H1 (cell line): ENCODE results near the gene MACF1. TPM values are rescaled to one million over a fixed set of nuclear protein-coding genes. Genes with fewer than 3 reads are reported as not detected.

ENCODE experiments used
- CTCF ChIA-PET: fragments of 300-600 bp; sonication (Branson Sonifier 250); formaldehyde crosslinking; loops from one replicate; lab custom pipeline; 2021; ENCODE audit not compliant: partially characterized antibody; lab: Charles Lee
- POLR2A ChIA-PET: fragments of 300-600 bp; sonication (Branson Sonifier 250); formaldehyde crosslinking; loops from one replicate; lab custom pipeline; 2021; ENCODE audit warnings: inconsistent platforms; ENCODE audit not compliant: partially characterized antibody; lab: Charles Lee
- DNase-seq, 2 experiments: peaks; one replicate each; pipeline versions ENCODE4 v3.0.0 to v3.0.0-alpha.2; 2010 to 2022; ENCODE audit warnings: low spot score in 2 of 2, low read depth in 1 of 2, mixed read lengths in 1 of 2
- FAIRE-seq: peaks from 2 replicates; lab custom pipeline; 2011; peaks lifted over from hg19 to GRCh38; lab: Jason Lieb, UNC
- H2AFZ ChIP-seq: 2 replicates; pipeline ENCODE4 v1.8.1; 2012; ENCODE audit warnings: low read length, inconsistent platforms
- H2AK5ac ChIP-seq: 2 replicates; pipeline ENCODE4 v1.6.1; 2013; ENCODE audit warnings: low read depth, low read length
- H2BK120ac ChIP-seq: replicated peaks from 2 replicates; pipeline ENCODE3; 2013; ENCODE audit warnings: low read depth, low read length, inconsistent platforms
- H2BK12ac ChIP-seq: 2 replicates; pipeline ENCODE4 v1.6.1; 2013; ENCODE audit warnings: low read depth, low read length
- H2BK15ac ChIP-seq: 2 replicates; pipeline ENCODE4 v1.6.1; 2013; ENCODE audit warnings: low read length
- H2BK20ac ChIP-seq: 2 replicates; pipeline ENCODE4 v1.6.1; 2013; ENCODE audit warnings: low read length
- H2BK5ac ChIP-seq: 2 replicates; pipeline ENCODE4 v1.6.1; 2013; ENCODE audit warnings: low read depth, low read length
- H3K14ac ChIP-seq: 2 replicates; pipeline ENCODE4 v1.6.1; 2013; ENCODE audit warnings: inconsistent platforms; ENCODE audit not compliant: insufficient read length
- H3K18ac ChIP-seq: 2 replicates; pipeline ENCODE4 v1.6.1; 2013; ENCODE audit warnings: low read length; ENCODE audit errors: extremely low read depth
- H3K23ac ChIP-seq: 2 replicates; pipeline ENCODE4 v1.6.1; 2013; ENCODE audit warnings: inconsistent platforms; ENCODE audit not compliant: insufficient read length
- H3K23me2 ChIP-seq: 2 replicates; pipeline ENCODE4 v1.6.1; 2013; ENCODE audit warnings: low read depth, low read length
- H3K27ac ChIP-seq: 2 replicates; pipeline ENCODE4 v1.6.1; 2011; ENCODE audit warnings: low read depth, low read length, inconsistent platforms
- H3K27me3 ChIP-seq, 4 experiments: replicated peaks in 1 of 4; 1 replicate in 1 of 4; 2 replicates in 3 of 4; pipeline versions ENCODE4 v1.6.1 to v1.8.1; 2011 to 2013; ENCODE audit warnings: low read length in 3 of 4, mild to moderate bottlenecking in 3 of 4, inconsistent platforms in 2 of 4, mixed read lengths in 2 of 4, moderate library complexity in 1 of 4; ENCODE audit not compliant: control insufficient read depth in 3 of 4, insufficient read depth in 3 of 4; ENCODE audit errors: extremely low read depth in 1 of 4
- H3K36me3 ChIP-seq, 4 experiments: 2 replicates each; pipeline versions ENCODE4 v1.6.1 to v1.8.1; 2011 to 2013; ENCODE audit warnings: mild to moderate bottlenecking in 4 of 4, low read length in 3 of 4, moderate library complexity in 2 of 4, control low read depth in 1 of 4, inconsistent platforms in 1 of 4; ENCODE audit not compliant: insufficient read depth in 4 of 4, control insufficient read depth in 2 of 4
- H3K4ac ChIP-seq: replicated peaks from 2 replicates; pipeline ENCODE3; 2013; ENCODE audit warnings: low read length, low read depth, mixed read lengths, inconsistent platforms; ENCODE audit not compliant: insufficient read length
- H3K4me1 ChIP-seq, 4 experiments: replicated peaks in 1 of 4; 1 replicate in 1 of 4; 2 replicates in 3 of 4; pipeline versions ENCODE4 v1.6.1 to v1.8.1; 2011 to 2013; ENCODE audit warnings: low read length in 3 of 4, inconsistent platforms in 2 of 4, mixed read lengths in 1 of 4; ENCODE audit not compliant: insufficient read depth in 4 of 4, control insufficient read depth in 3 of 4
- H3K4me2 ChIP-seq, 2 experiments: 2 replicates each; pipeline versions ENCODE4 v1.6.1 to v1.8.1; 2011 to 2013; ENCODE audit warnings: low read depth in 2 of 2, low read length in 2 of 2, control low read depth in 1 of 2, inconsistent platforms in 1 of 2, mild to moderate bottlenecking in 1 of 2; ENCODE audit not compliant: insufficient read depth in 1 of 2
- H3K4me3 ChIP-seq, 4 experiments: fragments of 200-600, 300-600 bp in 1 of 4; sonication (generic), shearing (Covaris generic), sonication (Bioruptor Twin) in 1 of 4; 2 replicates each; pipeline versions ENCODE4 v1.5.1 to v1.8.1; 2011 to 2016; ENCODE audit warnings: low read length in 4 of 4, low read depth in 3 of 4, control low read depth in 2 of 4, inconsistent platforms in 2 of 4, mild to moderate bottlenecking in 2 of 4, mixed read lengths in 1 of 4, moderate library complexity in 1 of 4; ENCODE audit not compliant: insufficient read depth in 2 of 4; ENCODE audit errors: extremely low read depth in 1 of 4
- H3K56ac ChIP-seq: replicated peaks from 2 replicates; pipeline ENCODE3; 2013; ENCODE audit warnings: low read depth, mild to moderate bottlenecking, mixed read lengths, low read length, inconsistent platforms; ENCODE audit not compliant: insufficient read length
- H3K79me1 ChIP-seq: 2 replicates; pipeline ENCODE4 v1.6.1; 2013; ENCODE audit warnings: low read depth, low read length, control low read depth
- H3K79me2 ChIP-seq, 2 experiments: 2 replicates each; pipeline versions ENCODE4 v1.6.1 to v1.8.1; 2012 to 2013; ENCODE audit warnings: low read length in 2 of 2, mild to moderate bottlenecking in 2 of 2, inconsistent platforms in 1 of 2; ENCODE audit not compliant: insufficient read depth in 2 of 2, control insufficient read depth in 1 of 2
- H3K9ac ChIP-seq, 4 experiments: replicated peaks in 1 of 4; 1 replicate in 1 of 4; 2 replicates in 3 of 4; pipeline versions ENCODE4 v1.6.1 to v1.8.1; 2011 to 2013; ENCODE audit warnings: low read depth in 3 of 4, low read length in 3 of 4, control low read depth in 2 of 4, mild to moderate bottlenecking in 2 of 4, moderate library complexity in 2 of 4, inconsistent platforms in 1 of 4; ENCODE audit errors: extremely low read depth in 1 of 4
- H3K9me3 ChIP-seq, 2 experiments: 2 replicates each; pipeline versions ENCODE4 v1.6.1 to v1.8.1; 2012 to 2013; ENCODE audit warnings: mild to moderate bottlenecking in 2 of 2, moderate library complexity in 2 of 2, control low read depth in 1 of 2, inconsistent platforms in 1 of 2, low read depth in 1 of 2, low read length in 1 of 2, mixed read lengths in 1 of 2; ENCODE audit not compliant: insufficient read depth in 2 of 2
- H4K20me1 ChIP-seq, 2 experiments: replicated peaks in 1 of 2; 2 replicates each; pipeline versions ENCODE3 to v1.8.1; 2011 to 2013; ENCODE audit warnings: inconsistent platforms in 2 of 2, low read length in 2 of 2, mild to moderate bottlenecking in 1 of 2; ENCODE audit not compliant: insufficient read depth in 2 of 2, control insufficient read depth in 1 of 2
- H4K5ac ChIP-seq: 2 replicates; pipeline ENCODE4 v1.6.1; 2013; ENCODE audit warnings: low read length, low read depth, mixed read lengths, inconsistent platforms; ENCODE audit not compliant: insufficient read length
- H4K8ac ChIP-seq: 2 replicates; pipeline ENCODE4 v1.8.0; 2013; ENCODE audit warnings: mild to moderate bottlenecking, moderate library complexity, low read length, inconsistent platforms; ENCODE audit not compliant: insufficient read depth; ENCODE audit errors: extremely low read depth
- H4K91ac ChIP-seq: replicated peaks from 2 replicates; pipeline ENCODE3; 2013; ENCODE audit warnings: low read length, mixed read lengths, inconsistent platforms; ENCODE audit not compliant: insufficient read length
- KDM1A ChIP-seq: fragments of 200-600, 300-600 bp; sonication (generic); IDR thresholded peaks from 2 replicates; pipeline ENCODE4 v1.7.1; 2016; ENCODE audit warnings: mild to moderate bottlenecking, low read length, borderline replicate concordance
- RNF2 ChIP-seq: fragments of 200-900, 300-1000 bp; sonication (generic); IDR thresholded peaks from 2 replicates; pipeline ENCODE4 v1.7.1; 2016; ENCODE audit warnings: borderline replicate concordance, low read depth, mild to moderate bottlenecking, antibody characterized with exemption, low read length; ENCODE audit not compliant: poor library complexity, severe bottlenecking; ENCODE audit errors: missing control alignments
- RXRA ChIP-seq: IDR thresholded peaks from 2 replicates; pipeline ENCODE4 v1.6.1; 2011; ENCODE audit warnings: low read depth, mild to moderate bottlenecking, low read length, moderate library complexity; ENCODE audit not compliant: insufficient read depth
- SRF ChIP-seq: IDR thresholded peaks from 2 replicates; pipeline ENCODE4 v1.6.1; 2011; ENCODE audit warnings: mild to moderate bottlenecking, low read depth, low read length, moderate library complexity
- SUZ12 ChIP-seq: fragments of 200-600 bp; sonication (generic); IDR thresholded peaks from 2 replicates; pipeline ENCODE4 v1.6.1; 2012; ENCODE audit warnings: mild to moderate bottlenecking, inconsistent platforms, low read length, moderate library complexity, mixed read lengths
- WGBS, 2 experiments: shearing (Covaris generic) in 1 of 2; methylation state at CpG; one replicate each; pipeline versions ENCODE4 v1.1.6 to v1.1.7; 2013 to 2015; ENCODE audit warnings: low lambda C conversion rate in 2 of 2, mixed read lengths in 2 of 2, inconsistent platforms in 1 of 2, low coverage in 1 of 2, missing lambda C conversion rate in 1 of 2; ENCODE audit not compliant: insufficient replicate concordance in 2 of 2, insufficient coverage in 1 of 2, insufficient read length in 1 of 2; ENCODE audit errors: extremely low coverage in 1 of 2, missing lambda C conversion rate in 1 of 2; 5-methylcytosine and 5-hydroxymethylcytosine counted together
- polyA plus RNA-seq, 7 experiments: library from polyadenylated mRNA; depleted of rRNA in 3 of 7; stranded (reverse) in 5 of 7; unstranded in 2 of 7; fragments of >200 nt in 5 of 7; fragments of 200-250 nt in 2 of 7; gene quantifications; 1 replicate in 5 of 7; 2 replicates in 1 of 7; 4 replicates in 1 of 7; pipeline versions ENCODE4 v1.2.1 to v1.2.3, GENCODE V29; 2011 to 2013; ENCODE audit warnings: missing spikeins in 2 of 7, mixed read lengths in 2 of 7
- total RNA-seq: library from RNA; stranded (reverse); fragmentation: NEBNext Ultra II Directional; extraction: Animal tissue kit (Norgen Biotek cat#: 25700); gene quantifications from 2 replicates; pipeline ENCODE4 v1.2.1, GENCODE V29; 2021

Gene MACF1
- total and polyA plus RNA-seq, 2 of the 8 experiments (the other 6 are each of a cell fraction or from before 2014, with no cell fraction given): 59.8 to 285 TPM

DNA sequence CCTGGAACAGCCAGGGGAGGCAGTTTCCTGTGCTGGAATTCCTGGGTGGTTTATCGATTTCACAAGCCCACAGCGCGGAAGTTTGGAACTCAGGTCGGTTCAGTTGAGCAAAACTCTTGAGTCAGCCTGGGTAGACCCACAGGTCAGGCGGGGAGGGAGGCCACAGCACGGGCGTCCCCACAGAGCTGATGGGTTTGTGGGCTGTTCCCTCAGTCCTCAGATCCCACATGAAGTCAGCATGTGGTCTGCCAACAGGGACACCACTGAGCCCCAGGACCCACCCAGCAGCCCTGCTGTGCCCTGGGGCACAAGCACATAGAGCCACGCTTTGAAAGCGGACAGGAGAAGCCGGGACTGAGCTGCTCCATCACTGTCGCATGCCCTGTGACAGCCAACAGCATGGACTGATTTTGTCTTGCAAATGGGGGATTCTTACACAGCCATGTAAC lies 304.4 kb downstream of the MACF1 start:
- H3K27ac ChIP-seq: no peak overlapping the region
- no peak overlapping the region for H3K4me2 ChIP-seq
- H3K9me3 ChIP-seq: no peaks in the 10 kb centered on the region
- CTCF ChIA-PET: interaction anchor here (0.6 to 2.0 kb wide), 4 partner anchors 17 to 543 kb away, joined by 3 to 12 read pairs (median 5); no protein-coding TSS in a partner anchor
- no peak overlapping the region; a peak in 1 of 7 replicates for H3K9ac ChIP-seq
- TF ChIP-seq RNF2 (no peak), SRF (no peak), SUZ12 (no peak), KDM1A (no peak), RXRA (no peak)
- no peaks in the 10 kb centered on the region for H3K23me2 ChIP-seq
- H3K56ac ChIP-seq: no peak overlapping the region
- no peak overlapping the region for H4K91ac ChIP-seq
- no peak overlapping the region for H3K18ac ChIP-seq
- H2BK20ac ChIP-seq: no peak overlapping the region
- no peaks in the 10 kb centered on the region; a peak in 1 of 7 replicates for H3K4me1 ChIP-seq
- no peak overlapping the region for H2BK120ac ChIP-seq
- no peaks in the 10 kb centered on the region for H3K79me2 ChIP-seq
- H4K8ac ChIP-seq: no peak overlapping the region
- H3K27me3 ChIP-seq: peaks cover 0 to 3% (median 1%) of the 10 kb centered on the region in 4 experiments; a peak in 2 of 7 replicates
- POLR2A ChIA-PET: interaction anchor here (2.0 kb wide), 1 partner anchor 18 kb away, joined by 6 read pairs; the partner anchor contains the start of gene BMP8A
- no peaks in the 10 kb centered on the region for H3K79me1 ChIP-seq
- DNase-seq (no peak), FAIRE-seq (no peak)
- H2BK12ac ChIP-seq: no peak overlapping the region
- no peaks in the 10 kb centered on the region for H4K20me1 ChIP-seq
- 90% methylated on average over 11 of the region's 11 CpGs; no CpG with 5 or more reads in 1 of the 2 experiments for WGBS, 2 experiments
- H2AFZ ChIP-seq: no peak overlapping the region
- no peak overlapping the region for H2AK5ac ChIP-seq
- H3K4ac ChIP-seq: no peak overlapping the region
- no peak overlapping the region for H2BK5ac ChIP-seq
- H3K36me3 ChIP-seq: no peaks in the 10 kb centered on the region
- H3K4me3 ChIP-seq: no peak overlapping the region
- H4K5ac ChIP-seq: no peak overlapping the region
- no peak overlapping the region for H2BK15ac ChIP-seq
- H3K14ac ChIP-seq: no peak overlapping the region
- H3K23ac ChIP-seq: no peak overlapping the region
